ENCODE results near the gene KAT14.
"Not testable (repeated sequence)": the region's sequence is repeated elsewhere in the genome, so short reads cannot be mapped to it uniquely, and the experiment has no call there.

KAT14 gene

GRCh38 chr20:18191306-18191705, 53.6 kb downstream of the KAT14 start:
- Histone ChIP-seq H3K4me3 (ENCODE audit: low read length) (no peak overlapping the region), H3K27me3 (ENCODE audit: control insufficient read depth, insufficient read depth, low read length) (no peaks in the 10 kb centered on the region), H3K9me3 (replicated peaks; ENCODE audit: low read length) (no peaks in the 10 kb centered on the region), H3K9ac (ENCODE audit: low read depth, low read length) (no peak overlapping the region), H3K4me1 (ENCODE audit: control insufficient read depth, insufficient read depth, low read length) (no peaks in the 10 kb centered on the region), H3K36me3 (ENCODE audit: insufficient read depth, low read length) (peaks cover 16% of the 10 kb centered on the region), H3K4me2 (ENCODE audit: low read length) (no peak overlapping the region)

GRCh38 chr20:18194461-18194860, 56.8 kb downstream of the KAT14 start:
- H3K9me3 ChIP-seq (replicated peaks; ENCODE audit: low read length); H3K4me1 ChIP-seq (ENCODE audit: control insufficient read depth, insufficient read depth, low read length); H3K27me3 ChIP-seq (ENCODE audit: control insufficient read depth, insufficient read depth, low read length); H3K4me2 ChIP-seq (ENCODE audit: low read length); H3K9ac ChIP-seq (ENCODE audit: low read depth, low read length); H3K4me3 ChIP-seq (ENCODE audit: low read length); H3K36me3 ChIP-seq (ENCODE audit: insufficient read depth, low read length): not testable (repeated sequence)

GRCh38 chr20:18195931-18196330, 58.3 kb downstream of the KAT14 start:
- Histone ChIP-seq H3K9ac (ENCODE audit: low read depth, low read length) (no peak overlapping the region), H3K36me3 (ENCODE audit: insufficient read depth, low read length) (no peaks in the 10 kb centered on the region)

GRCh38 chr20:18197382-18198070, 59.9 kb downstream of the KAT14 start:
- Histone ChIP-seq H3K4me2 (ENCODE audit: low read length) (no peak overlapping the region), H3K27me3 (ENCODE audit: control insufficient read depth, insufficient read depth, low read length) (no peaks in the 10 kb centered on the region), H3K4me3 (ENCODE audit: low read length) (no peak overlapping the region), H3K9me3 (replicated peaks; ENCODE audit: low read length) (peaks cover 3% of the 10 kb centered on the region), H3K36me3 (ENCODE audit: insufficient read depth, low read length) (no peaks in the 10 kb centered on the region), H3K4me1 (ENCODE audit: control insufficient read depth, insufficient read depth, low read length) (no peaks in the 10 kb centered on the region), H3K9ac (ENCODE audit: low read depth, low read length) (no peak overlapping the region)

More at GRCh38 chr20:18195931-18196330, 58.3 kb downstream of the KAT14 start:
- no peak overlapping the region for H3K4me3 ChIP-seq (ENCODE audit: low read length)
- H3K27me3 ChIP-seq (ENCODE audit: control insufficient read depth, insufficient read depth, low read length): no peaks in the 10 kb centered on the region
- H3K9me3 ChIP-seq (replicated peaks; ENCODE audit: low read length): no peaks in the 10 kb centered on the region
- no peaks in the 10 kb centered on the region for H3K4me1 ChIP-seq (ENCODE audit: control insufficient read depth, insufficient read depth, low read length)
- H3K4me2 ChIP-seq (ENCODE audit: low read length): no peak overlapping the region

GRCh38 chr20:18202966-18203365, 65.3 kb downstream of the KAT14 start:
- Histone ChIP-seq H3K4me1 (ENCODE audit: control insufficient read depth, insufficient read depth, low read length) (no peaks in the 10 kb centered on the region), H3K36me3 (ENCODE audit: insufficient read depth, low read length) (no peaks in the 10 kb centered on the region), H3K4me2 (ENCODE audit: low read length) (no peak overlapping the region), H3K9ac (ENCODE audit: low read depth, low read length) (no peak overlapping the region), H3K4me3 (ENCODE audit: low read length) (no peak overlapping the region), H3K27me3 (ENCODE audit: control insufficient read depth, insufficient read depth, low read length) (no peaks in the 10 kb centered on the region), H3K9me3 (replicated peaks; ENCODE audit: low read length) (peaks cover 3% of the 10 kb centered on the region)

- H3K4me3 ChIP-seq (ENCODE audit: low read length); H3K4me1 ChIP-seq (ENCODE audit: control insufficient read depth, insufficient read depth, low read length); H3K9me3 ChIP-seq (replicated peaks; ENCODE audit: low read length); H3K36me3 ChIP-seq (ENCODE audit: insufficient read depth, low read length); H3K27me3 ChIP-seq (ENCODE audit: control insufficient read depth, insufficient read depth, low read length); H3K9ac ChIP-seq (ENCODE audit: low read depth, low read length); H3K4me2 ChIP-seq (ENCODE audit: low read length): not testable (repeated sequence)
These were observed 66.0 kb downstream of the KAT14 start for GRCh38 chr20:18203700-18204099.

- Histone ChIP-seq H3K36me3 (ENCODE audit: insufficient read depth, low read length) (no peaks in the 10 kb centered on the region), H3K9me3 (replicated peaks; ENCODE audit: low read length) (no peaks in the 10 kb centered on the region), H3K27me3 (ENCODE audit: control insufficient read depth, insufficient read depth, low read length) (peaks cover 1% of the 10 kb centered on the region), H3K4me1 (ENCODE audit: control insufficient read depth, insufficient read depth, low read length) (no peaks in the 10 kb centered on the region), H3K4me3 (ENCODE audit: low read length) (no peak overlapping the region), H3K9ac (ENCODE audit: low read depth, low read length) (no peak overlapping the region), H3K4me2 (ENCODE audit: low read length) (no peak overlapping the region)
These were observed 75.3 kb downstream of the KAT14 start for GRCh38 chr20:18213002-18213401.

- H3K4me1 ChIP-seq (ENCODE audit: control insufficient read depth, insufficient read depth, low read length): no peaks in the 10 kb centered on the region
- no peak overlapping the region for H3K9ac ChIP-seq (ENCODE audit: low read depth, low read length)
- no peaks in the 10 kb centered on the region for H3K9me3 ChIP-seq (replicated peaks; ENCODE audit: low read length)
- no peak overlapping the region for H3K4me3 ChIP-seq (ENCODE audit: low read length)
- H3K36me3 ChIP-seq (ENCODE audit: insufficient read depth, low read length): no peaks in the 10 kb centered on the region
- H3K27me3 ChIP-seq (ENCODE audit: control insufficient read depth, insufficient read depth, low read length): peaks cover 12% of the 10 kb centered on the region
- no peak overlapping the region for H3K4me2 ChIP-seq (ENCODE audit: low read length)
These were observed 77.9 kb downstream of the KAT14 start for GRCh38 chr20:18215566-18215965.

GRCh38 chr20:18218280-18218679, 80.6 kb downstream of the KAT14 start:
- H3K4me1 ChIP-seq (ENCODE audit: control insufficient read depth, insufficient read depth, low read length): no peaks in the 10 kb centered on the region
- H3K36me3 ChIP-seq (ENCODE audit: insufficient read depth, low read length): no peaks in the 10 kb centered on the region
- no peaks in the 10 kb centered on the region for H3K9me3 ChIP-seq (replicated peaks; ENCODE audit: low read length)
- H3K9ac ChIP-seq (ENCODE audit: low read depth, low read length): no peak overlapping the region
- no peak overlapping the region for H3K4me3 ChIP-seq (ENCODE audit: low read length)
- H3K27me3 ChIP-seq (ENCODE audit: control insufficient read depth, insufficient read depth, low read length): peaks cover 15% of the 10 kb centered on the region
- no peak overlapping the region for H3K4me2 ChIP-seq (ENCODE audit: low read length)

- Histone ChIP-seq H3K9ac (ENCODE audit: low read depth, low read length) (no peak overlapping the region), H3K4me1 (ENCODE audit: control insufficient read depth, insufficient read depth, low read length) (peaks cover 19% of the 10 kb centered on the region), H3K4me3 (ENCODE audit: low read length) (no peak overlapping the region), H3K36me3 (ENCODE audit: insufficient read depth, low read length) (no peaks in the 10 kb centered on the region), H3K27me3 (ENCODE audit: control insufficient read depth, insufficient read depth, low read length) (peaks cover 10% of the 10 kb centered on the region), H3K4me2 (ENCODE audit: low read length) (no peak overlapping the region), H3K9me3 (replicated peaks; ENCODE audit: low read length) (no peaks in the 10 kb centered on the region)
These were observed 85.7 kb downstream of the KAT14 start for GRCh38 chr20:18223409-18223808.

GRCh38 chr20:18224968-18225568, 87.4 kb downstream of the KAT14 start:
- H3K4me3 ChIP-seq (ENCODE audit: low read length): peak overlapping the region; percentile 55
- no peaks in the 10 kb centered on the region for H3K36me3 ChIP-seq (ENCODE audit: insufficient read depth, low read length)
- H3K4me2 ChIP-seq (ENCODE audit: low read length): peak overlapping the region; percentile 78
- H3K4me1 ChIP-seq (ENCODE audit: control insufficient read depth, insufficient read depth, low read length): peaks cover 19% of the 10 kb centered on the region
- no peaks in the 10 kb centered on the region for H3K9me3 ChIP-seq (replicated peaks; ENCODE audit: low read length)
- H3K27me3 ChIP-seq (ENCODE audit: control insufficient read depth, insufficient read depth, low read length): peaks cover 2% of the 10 kb centered on the region
- peak overlapping the region; percentile 13 for H3K9ac ChIP-seq (ENCODE audit: low read depth, low read length)

- no peaks in the 10 kb centered on the region for H3K36me3 ChIP-seq (ENCODE audit: insufficient read depth, low read length)
- H3K27me3 ChIP-seq (ENCODE audit: control insufficient read depth, insufficient read depth, low read length): peaks cover 2% of the 10 kb centered on the region
- H3K9me3 ChIP-seq (replicated peaks; ENCODE audit: low read length): no peaks in the 10 kb centered on the region
- peaks cover 19% of the 10 kb centered on the region for H3K4me1 ChIP-seq (ENCODE audit: control insufficient read depth, insufficient read depth, low read length)
- peak overlapping the region; percentile 8 for H3K9ac ChIP-seq (ENCODE audit: low read depth, low read length)
- peak overlapping the region; percentile 55 for H3K4me3 ChIP-seq (ENCODE audit: low read length)
- H3K4me2 ChIP-seq (ENCODE audit: low read length): peak overlapping the region; percentile 78
These were observed 88.0 kb downstream of the KAT14 start for GRCh38 chr20:18225632-18226031.

Measured in skeletal muscle satellite cell (primary cell).